CD14-positive monocyte (primary cell): Measurements from ENCODE around the gene KLK15. TPM values are rescaled to one million over a fixed set of nuclear protein-coding genes. Genes with fewer than 3 reads are reported as not detected.

ENCODE experiments used
- DNase-seq, 3 donors: peaks; one replicate each; pipeline ENCODE4 v3.0.0-alpha.2; 2011 to 2022
- H2AFZ ChIP-seq: 2 replicates; pipeline ENCODE4 v1.6.0; 2012; ENCODE audit warnings: mild to moderate bottlenecking, low read depth, low read length, inconsistent platforms; ENCODE audit not compliant: insufficient read depth, poor library complexity, severe bottlenecking
- H3K27ac ChIP-seq, 2 donors: 1 replicate in 1 of 2; 2 replicates in 1 of 2; pipeline ENCODE4 v1.5.1; 2012 to 2013; ENCODE audit warnings: low read length in 2 of 2, control low read depth in 1 of 2, inconsistent platforms in 1 of 2, low read depth in 1 of 2, mild to moderate bottlenecking in 1 of 2
- H3K27me3 ChIP-seq, 2 donors: one replicate each; pipeline versions ENCODE4 v1.6.0 to v1.6.1; 2011 to 2013; ENCODE audit warnings: low read length in 2 of 2; ENCODE audit not compliant: control insufficient read depth in 2 of 2, insufficient read depth in 2 of 2
- H3K36me3 ChIP-seq, 2 donors: replicated peaks in 1 of 2; 1 replicate in 1 of 2; 2 replicates in 1 of 2; pipeline versions ENCODE4 v1.5.1 to v1.6.1; 2012 to 2013; ENCODE audit warnings: low read length in 2 of 2, control low read depth in 1 of 2, inconsistent platforms in 1 of 2, mild to moderate bottlenecking in 1 of 2; ENCODE audit not compliant: insufficient read depth in 2 of 2, control insufficient read depth in 1 of 2
- H3K4me1 ChIP-seq, 2 donors: 1 replicate in 1 of 2; 2 replicates in 1 of 2; pipeline versions ENCODE4 v1.5.1 to v1.6.1; 2012 to 2013; ENCODE audit warnings: low read length in 2 of 2, control low read depth in 1 of 2, inconsistent platforms in 1 of 2, mild to moderate bottlenecking in 1 of 2, moderate library complexity in 1 of 2; ENCODE audit not compliant: insufficient read depth in 2 of 2, control insufficient read depth in 1 of 2
- H3K4me2 ChIP-seq: replicated peaks from 2 replicates; pipeline ENCODE3; 2012; ENCODE audit warnings: low read length, moderate library complexity, mild to moderate bottlenecking; ENCODE audit not compliant: poor library complexity, severe bottlenecking; ENCODE audit errors: extremely low read depth
- H3K4me3 ChIP-seq, 3 experiments: fragments of 200-600 bp in 1 of 3; sonication (generic) in 1 of 3; replicated peaks in 1 of 3; 1 replicate in 2 of 3; 2 replicates in 1 of 3; pipeline ENCODE4 v1.5.1; 2011 to 2013; ENCODE audit warnings: low read length in 3 of 3, mild to moderate bottlenecking in 3 of 3, control low read depth in 2 of 3, low read depth in 2 of 3, inconsistent platforms in 1 of 3, moderate library complexity in 1 of 3
- H3K79me2 ChIP-seq: 2 replicates; pipeline ENCODE4 v1.6.0; 2012; ENCODE audit warnings: mild to moderate bottlenecking, control low read depth, inconsistent platforms, low read length, moderate library complexity; ENCODE audit not compliant: insufficient read depth
- H3K9ac ChIP-seq: 2 replicates; pipeline ENCODE4 v1.6.0; 2017; ENCODE audit warnings: low read length, mild to moderate bottlenecking; ENCODE audit not compliant: insufficient read depth, poor library complexity, severe bottlenecking
- H3K9me3 ChIP-seq, 2 donors: replicated peaks in 1 of 2; 1 replicate in 1 of 2; 2 replicates in 1 of 2; pipeline versions ENCODE4 v1.5.1 to v1.6.1; 2012 to 2013; ENCODE audit warnings: low read length in 2 of 2, control low read depth in 1 of 2; ENCODE audit not compliant: control insufficient read depth in 1 of 2, insufficient read depth in 1 of 2
- H4K20me1 ChIP-seq: 2 replicates; pipeline ENCODE4 v1.6.0; 2012; ENCODE audit warnings: mild to moderate bottlenecking, low read length, control low read depth, moderate library complexity; ENCODE audit not compliant: insufficient read depth
- H3K27ac Mint-ChIP-seq, 7 donors: one replicate each; pipeline ENCODE4 v1.8.0; 2020; ENCODE audit warnings: mild to moderate bottlenecking in 7 of 7, mixed read lengths in 7 of 7, moderate library complexity in 6 of 7, inconsistent platforms in 2 of 7
- H3K27me3 Mint-ChIP-seq, 3 donors: one replicate each; pipeline ENCODE4 v1.8.0; 2021 to 2022; ENCODE audit warnings: low read depth in 3 of 3, mild to moderate bottlenecking in 3 of 3, mixed read lengths in 3 of 3, moderate library complexity in 3 of 3, inconsistent platforms in 1 of 3
- H3K36me3 Mint-ChIP-seq, 2 donors: one replicate each; pipeline ENCODE4 v1.8.0; 2020; ENCODE audit warnings: mixed read lengths in 2 of 2, inconsistent platforms in 1 of 2, mild to moderate bottlenecking in 1 of 2
- H3K4me1 Mint-ChIP-seq: one replicate; pipeline ENCODE4 v1.8.0; 2020; ENCODE audit warnings: mild to moderate bottlenecking, mixed read lengths
- H3K4me3 Mint-ChIP-seq, 2 donors: one replicate each; pipeline ENCODE4 v1.8.0; 2020; ENCODE audit warnings: mild to moderate bottlenecking in 2 of 2, mixed read lengths in 2 of 2, moderate library complexity in 1 of 2
- H3K9me3 Mint-ChIP-seq, 7 donors: one replicate each; pipeline ENCODE4 v1.8.0; 2020 to 2022; ENCODE audit warnings: mixed read lengths in 7 of 7, mild to moderate bottlenecking in 6 of 7, moderate library complexity in 6 of 7, inconsistent platforms in 2 of 7
- WGBS: methylation state at CpG from one replicate; pipeline ENCODE4 v1.1.5; 2013; ENCODE audit warnings: missing lambda C conversion rate; ENCODE audit not compliant: insufficient coverage; 5-methylcytosine and 5-hydroxymethylcytosine counted together
- intact Hi-C, 2 donors: fragments of 100-400 bp; cut with micrococcal nuclease; formaldehyde crosslinking; loops; one replicate each; pipeline versions ENCODE4 v1.15.0 to v1.15.1; 2023
- polyA plus RNA-seq, 3 donors: library from polyadenylated mRNA; depleted of rRNA in 1 of 3; unstranded in 2 of 3; stranded (reverse) in 1 of 3; fragments of 300-500 nt in 2 of 3; fragments of >200 nt in 1 of 3; fragmentation: Illumina TruSeq in 2 of 3; gene quantifications; 1 replicate in 2 of 3; 2 replicates in 1 of 3; pipeline ENCODE4 v1.2.3, GENCODE V29; 2012 to 2021
- TF ChIP-seq, protein P1 (sequence below): fragments of 200-600 bp; IDR thresholded peaks from one replicate; pipeline ENCODE4 v1.8.0; 2022; ENCODE audit warnings: antibody characterized with exemption, mild to moderate bottlenecking

The KLK15 gene
- polyA plus RNA-seq, 3 donors = not detected

GRCh38 chr19:50850738-50851137 lies 17.4 kb upstream of the KLK15 start:
- H3K36me3 Mint-ChIP-seq = no peaks in the 10 kb centered on the region
- 76% methylated on average over 2 of the region's 3 CpGs for WGBS
- Histone ChIP-seq H3K27me3 (peaks cover 0 to under 1% of the 10 kb centered on the region in 2 donors), H3K4me1 (no peaks in the 10 kb centered on the region), H3K4me2 (no peak overlapping the region), H3K9me3 (no peaks in the 10 kb centered on the region), H3K79me2 (no peaks in the 10 kb centered on the region), H4K20me1 (no peaks in the 10 kb centered on the region), H3K27ac (no peak overlapping the region), H3K9ac (no peak overlapping the region), H3K36me3 (no peaks in the 10 kb centered on the region), H2AFZ (no peak overlapping the region), H3K4me3 (no peak overlapping the region)
- no peak overlapping the region for H3K27ac Mint-ChIP-seq
- no peaks in the 10 kb centered on the region for H3K4me1 Mint-ChIP-seq
- no peaks in the 10 kb centered on the region for H3K9me3 Mint-ChIP-seq
- H3K4me3 Mint-ChIP-seq = no peak overlapping the region
- TF ChIP-seq, protein P1, sequence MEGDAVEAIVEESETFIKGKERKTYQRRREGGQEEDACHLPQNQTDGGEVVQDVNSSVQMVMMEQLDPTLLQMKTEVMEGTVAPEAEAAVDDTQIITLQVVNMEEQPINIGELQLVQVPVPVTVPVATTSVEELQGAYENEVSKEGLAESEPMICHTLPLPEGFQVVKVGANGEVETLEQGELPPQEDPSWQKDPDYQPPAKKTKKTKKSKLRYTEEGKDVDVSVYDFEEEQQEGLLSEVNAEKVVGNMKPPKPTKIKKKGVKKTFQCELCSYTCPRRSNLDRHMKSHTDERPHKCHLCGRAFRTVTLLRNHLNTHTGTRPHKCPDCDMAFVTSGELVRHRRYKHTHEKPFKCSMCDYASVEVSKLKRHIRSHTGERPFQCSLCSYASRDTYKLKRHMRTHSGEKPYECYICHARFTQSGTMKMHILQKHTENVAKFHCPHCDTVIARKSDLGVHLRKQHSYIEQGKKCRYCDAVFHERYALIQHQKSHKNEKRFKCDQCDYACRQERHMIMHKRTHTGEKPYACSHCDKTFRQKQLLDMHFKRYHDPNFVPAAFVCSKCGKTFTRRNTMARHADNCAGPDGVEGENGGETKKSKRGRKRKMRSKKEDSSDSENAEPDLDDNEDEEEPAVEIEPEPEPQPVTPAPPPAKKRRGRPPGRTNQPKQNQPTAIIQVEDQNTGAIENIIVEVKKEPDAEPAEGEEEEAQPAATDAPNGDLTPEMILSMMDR = no peak
- intact Hi-C loops = no loop called here
- no peak for DNase-seq
- H3K27me3 Mint-ChIP-seq = peaks cover 5 to 31% (median 13%) of the 10 kb centered on the region in 3 donors

GRCh38 chr19:50844296-50844935 lies 11.0 kb upstream of the KLK15 start:
- no peak for DNase-seq
- Histone ChIP-seq H3K4me2 (no peak overlapping the region), H2AFZ (no peak overlapping the region), H3K4me1 (no peaks in the 10 kb centered on the region), H3K27me3 (no peaks in the 10 kb centered on the region), H3K79me2 (no peaks in the 10 kb centered on the region), H3K4me3 (no peak overlapping the region), H3K9ac (no peak overlapping the region), H3K9me3 (no peaks in the 10 kb centered on the region), H4K20me1 (no peaks in the 10 kb centered on the region), H3K36me3 (no peaks in the 10 kb centered on the region), H3K27ac (no peak overlapping the region)
- no peaks in the 10 kb centered on the region for H3K36me3 Mint-ChIP-seq
- peaks cover 13 to 32% (median 16%) of the 10 kb centered on the region in 3 donors for H3K27me3 Mint-ChIP-seq
- TF ChIP-seq, protein P1 = no peak
- 65% methylated on average over 7 of the region's 8 CpGs for WGBS
- H3K9me3 Mint-ChIP-seq = peaks cover 4 to 12% (median 6%) of the 10 kb centered on the region in 7 donors
- no peak overlapping the region for H3K27ac Mint-ChIP-seq
- intact Hi-C loops = no loop called here
- H3K4me3 Mint-ChIP-seq = no peak overlapping the region
- no peaks in the 10 kb centered on the region for H3K4me1 Mint-ChIP-seq
